GM18858 (cell line): Measurements from ENCODE around the gene NREP.

Source experiments
- ATAC-seq: cut with Tn5 transposase; IDR thresholded peaks from one replicate; pipeline ENCODE4 v1.9.1; 2021; ENCODE audit not compliant: unreplicated experiment

The NREP gene

GRCh38 chr5:111697881-111698757, 58.9 kb downstream of the NREP start:
- no peak for ATAC-seq

DNA sequence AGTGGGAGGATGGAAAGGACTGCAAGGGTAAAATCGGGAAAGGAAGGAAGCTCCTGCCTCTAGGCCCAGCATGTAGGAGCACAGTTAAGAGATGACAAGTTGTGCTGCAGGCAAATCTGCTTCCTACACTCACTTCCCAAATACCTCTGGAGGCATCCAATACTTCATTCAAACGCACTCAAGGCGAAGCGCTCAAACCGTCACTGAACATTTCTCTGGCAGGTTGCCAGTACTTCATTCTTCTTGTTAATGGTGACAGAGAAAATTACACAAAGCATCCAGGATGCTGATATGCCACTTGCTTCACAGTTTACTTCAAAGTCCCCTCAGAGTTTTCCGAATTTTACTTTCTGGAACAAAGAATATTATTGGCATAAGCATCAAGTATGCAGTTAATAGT, 59.8 kb downstream of the NREP start:
- no peak for ATAC-seq

DNA sequence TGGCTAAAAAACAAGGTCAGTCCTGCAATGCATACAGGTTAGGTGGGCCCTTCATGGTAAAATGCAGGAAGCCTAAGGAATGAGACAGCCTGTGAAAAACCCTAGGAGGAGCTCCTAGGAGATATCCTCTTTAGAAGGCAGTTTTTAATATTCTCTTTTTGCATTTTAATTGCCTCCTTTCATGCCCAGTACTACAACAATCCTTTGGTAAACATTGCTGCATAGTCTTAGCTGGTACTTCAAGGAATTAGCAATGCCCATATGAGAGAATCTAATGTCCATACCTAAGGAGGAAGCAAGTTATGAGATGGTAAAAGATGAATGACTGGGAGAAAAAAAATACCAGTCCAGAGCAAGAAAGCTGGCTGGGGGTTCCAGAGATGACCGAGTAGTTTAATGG, 61.0 kb downstream of the NREP start:
- no peak for ATAC-seq

DNA sequence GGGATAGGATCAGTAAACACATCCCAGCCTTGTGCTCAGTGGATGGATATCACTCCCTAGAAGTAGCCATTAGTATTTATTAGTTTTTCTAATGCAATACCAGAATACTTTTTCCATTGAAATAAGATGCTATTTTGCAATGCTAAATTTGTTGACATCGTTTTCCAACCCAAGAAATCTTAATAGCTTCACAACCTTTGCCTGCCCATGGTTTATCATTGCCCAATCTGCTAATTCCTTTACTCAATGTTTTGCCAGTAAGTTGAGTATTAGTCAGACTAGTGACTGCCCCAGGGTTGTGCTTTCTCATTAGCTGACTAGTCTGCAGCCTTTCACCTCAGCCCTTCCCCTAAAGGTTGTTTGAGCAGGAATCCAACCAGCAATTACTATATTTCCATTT, 62.9 kb downstream of the NREP start:
- ATAC-seq: no peak

GRCh38 chr5:111691914-111692313, 65.1 kb downstream of the NREP start:
- no peak for ATAC-seq

GRCh38 chr5:111691508-111691907, 65.5 kb downstream of the NREP start:
- ATAC-seq: no peak

DNA sequence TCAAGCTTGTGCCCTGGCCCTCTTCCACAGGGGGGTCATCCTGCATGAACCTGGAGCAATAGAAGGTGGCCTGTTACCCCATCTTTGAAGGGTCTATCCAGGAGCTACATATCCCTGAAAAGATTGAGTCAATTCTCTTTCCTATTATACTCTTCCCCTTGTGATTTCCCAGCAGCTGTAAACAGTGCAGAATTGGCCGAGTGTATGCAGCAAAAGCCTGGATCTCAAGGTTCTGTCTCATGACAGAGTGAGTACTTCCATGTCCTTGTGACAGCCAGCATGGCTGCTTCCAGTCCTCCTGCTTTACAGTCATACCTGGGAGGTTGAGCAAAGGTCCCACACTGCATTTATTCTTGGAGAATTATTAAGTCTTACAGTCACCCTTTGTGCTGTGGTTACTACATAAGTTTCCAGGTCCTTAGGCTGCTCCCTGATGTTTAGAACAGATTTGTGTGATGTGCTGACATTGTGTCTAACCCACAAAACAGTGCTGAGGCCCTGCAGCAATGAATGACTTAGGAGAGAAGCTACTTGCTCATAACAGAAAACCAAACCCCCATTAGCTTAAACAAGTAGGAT, 67.5 kb downstream of the NREP start:
- ATAC-seq: no peak

- no peak for ATAC-seq
These were observed 71.0 kb downstream of the NREP start for GRCh38 chr5:111685969-111686368.

DNA sequence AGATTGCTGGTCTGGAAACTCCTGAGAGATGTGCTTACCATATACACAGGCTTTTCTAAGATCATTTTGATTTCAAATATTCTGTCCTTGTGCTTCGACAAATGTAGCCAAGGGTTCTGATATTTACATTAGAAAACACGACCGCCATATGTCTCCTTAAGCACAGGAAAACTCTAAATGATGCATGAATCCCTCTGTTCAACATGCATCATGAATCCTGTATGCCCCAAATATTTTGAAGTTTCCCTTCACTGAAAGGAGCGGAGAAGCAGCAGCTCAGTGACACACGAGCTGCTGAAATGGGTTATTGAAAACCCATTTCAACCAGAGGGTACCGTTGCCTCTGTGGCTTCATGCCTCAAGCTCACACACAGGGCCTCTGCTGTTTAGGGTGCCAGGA, 74.4 kb downstream of the NREP start:
- no peak for ATAC-seq

DNA sequence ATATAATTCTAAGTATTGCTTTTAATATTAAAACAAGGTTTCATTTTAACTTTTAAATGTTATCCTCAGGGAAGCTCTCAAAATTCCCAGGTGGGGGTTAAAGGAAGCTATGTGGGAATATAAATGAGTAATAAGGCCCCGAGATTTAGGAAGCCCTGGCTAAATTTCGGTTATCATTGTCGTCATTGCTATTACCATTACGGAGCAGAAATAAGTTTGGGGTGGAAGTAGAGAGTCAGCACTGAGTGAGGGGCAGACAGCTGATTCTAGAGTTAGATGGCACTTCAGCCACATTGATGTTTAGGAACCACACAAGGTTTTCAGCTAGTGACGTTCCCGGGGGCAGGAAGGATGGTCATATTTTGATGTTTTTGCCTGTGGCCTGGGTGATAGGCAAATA, 74.9 kb downstream of the NREP start:
- ATAC-seq: no peak

- ATAC-seq: no peak
These were observed 75.4 kb downstream of the NREP start for GRCh38 chr5:111681414-111682120.

DNA sequence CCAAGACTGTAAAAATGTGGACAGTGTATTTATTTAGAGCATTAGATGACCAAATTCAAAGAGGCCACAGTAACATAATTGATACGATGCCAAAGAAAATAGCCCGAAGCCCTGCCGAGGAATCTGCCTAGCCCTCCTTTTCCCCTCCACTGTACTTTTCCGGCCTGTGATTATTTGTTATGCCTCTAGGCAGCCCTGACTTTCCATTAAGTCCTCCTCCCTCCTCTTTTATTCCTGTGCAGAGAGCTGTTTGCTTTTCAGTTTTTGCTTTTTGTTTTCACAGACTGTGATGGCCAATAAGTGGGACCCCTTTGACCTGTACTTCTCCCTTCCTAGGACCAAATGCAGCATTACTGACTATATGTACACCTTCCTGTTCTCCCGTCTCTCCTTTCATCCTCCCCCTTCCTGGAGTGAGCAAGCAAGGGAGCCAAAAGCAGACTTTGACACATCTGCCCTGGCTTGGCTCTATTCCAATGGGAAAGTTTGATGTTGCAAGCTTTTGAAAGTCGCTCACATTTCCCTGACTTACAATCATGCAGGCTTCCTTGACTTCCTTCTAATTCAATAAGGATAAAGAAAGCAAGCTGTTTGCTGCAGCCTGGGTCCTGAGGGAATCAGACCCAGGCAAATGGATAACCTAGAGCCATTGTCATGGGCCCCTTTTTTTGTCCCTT, 76.1 kb downstream of the NREP start:
- no peak for ATAC-seq

GRCh38 chr5:111679611-111680010, 77.4 kb downstream of the NREP start:
- no peak for ATAC-seq
